HG02870 (cell line): ENCODE data around the gene NDUFAF5.

Experiments
- ATAC-seq: cut with Tn5 transposase; IDR thresholded peaks from one replicate; pipeline ENCODE4 v1.9.1; 2021; ENCODE audit warnings: mild to moderate bottlenecking, moderate library complexity; ENCODE audit not compliant: unreplicated experiment

The NDUFAF5 gene

GRCh38 chr20:13775867-13776266 is 9.0 kb upstream of the NDUFAF5 start:
- no peak for ATAC-seq

DNA sequence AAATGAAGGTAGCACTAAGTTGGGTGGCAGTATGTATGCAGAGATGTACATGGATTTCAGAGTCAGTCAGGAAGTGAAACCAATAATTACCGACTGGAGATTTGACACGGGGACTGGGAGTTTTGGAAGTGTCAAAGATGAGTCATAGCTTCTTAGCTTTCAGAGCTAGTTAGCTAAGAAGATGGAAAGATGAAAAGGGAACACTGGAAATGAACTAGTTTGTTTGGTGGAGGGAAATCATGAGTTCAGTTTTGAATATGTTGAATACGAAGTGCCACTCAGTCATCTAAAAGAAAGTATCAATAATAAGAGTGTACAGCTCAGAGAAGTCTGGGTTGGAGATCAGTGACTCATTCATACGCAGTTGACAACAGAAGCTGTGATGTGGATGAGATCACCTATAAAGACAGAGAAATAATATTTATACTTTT is 7.6 kb upstream of the NDUFAF5 start:
- no peak for ATAC-seq

DNA sequence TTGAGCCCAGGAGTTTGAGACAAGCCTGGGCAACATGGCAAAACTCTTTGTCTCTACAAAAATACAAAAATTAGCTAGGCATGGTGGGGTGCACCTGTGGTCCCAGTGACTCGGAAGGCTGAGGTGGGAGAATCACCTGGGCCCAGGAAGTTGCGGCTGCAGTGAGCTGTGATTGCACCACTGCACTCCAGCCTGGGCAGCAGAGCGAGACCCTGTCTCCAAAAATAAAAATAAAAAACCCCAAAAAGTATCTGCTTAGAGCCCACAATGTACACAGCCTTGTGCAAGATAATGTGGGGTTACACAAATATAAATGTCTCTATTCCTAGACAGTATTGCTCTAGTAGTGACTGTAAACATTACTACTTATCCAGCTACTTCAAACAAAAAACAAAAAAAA is 6.0 kb upstream of the NDUFAF5 start:
- ATAC-seq: peak; percentile 62

GRCh38 chr20:13783528-13783927 is 1.3 kb upstream of the NDUFAF5 start:
- ATAC-seq: no peak

DNA sequence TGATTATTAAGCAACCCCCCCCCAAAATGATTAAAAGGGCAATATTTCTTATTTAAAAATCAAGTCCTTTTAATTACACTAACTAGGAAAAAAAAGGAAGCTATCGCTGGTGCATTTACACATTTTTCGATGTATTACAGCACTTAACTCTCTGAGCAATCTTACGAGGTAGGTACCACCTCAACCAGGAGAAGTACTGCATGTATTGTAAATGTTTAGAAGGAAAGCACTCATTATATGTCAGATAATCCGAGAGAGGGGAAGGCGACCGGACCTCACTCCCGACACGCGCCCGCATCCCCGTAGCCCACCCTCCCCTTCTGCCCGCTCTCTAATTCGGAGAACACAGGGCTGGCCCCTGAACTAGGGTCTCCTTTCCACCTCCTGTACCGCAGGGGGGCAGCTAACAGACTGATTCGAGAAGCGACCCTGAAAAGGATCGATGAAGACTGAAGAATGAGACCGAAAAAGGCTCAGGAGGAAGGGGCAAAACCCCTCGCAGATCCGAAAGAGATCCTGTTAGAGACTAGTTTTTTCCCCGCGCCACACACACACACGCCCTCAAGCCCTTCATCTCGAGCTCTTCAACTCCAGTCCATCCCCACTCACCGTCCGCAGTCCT is 446 bp upstream of the NDUFAF5 start:
- peak; percentile 6 for ATAC-seq

GRCh38 chr20:13786143-13786828 is 1.5 kb downstream of the NDUFAF5 start:
- no peak for ATAC-seq

DNA sequence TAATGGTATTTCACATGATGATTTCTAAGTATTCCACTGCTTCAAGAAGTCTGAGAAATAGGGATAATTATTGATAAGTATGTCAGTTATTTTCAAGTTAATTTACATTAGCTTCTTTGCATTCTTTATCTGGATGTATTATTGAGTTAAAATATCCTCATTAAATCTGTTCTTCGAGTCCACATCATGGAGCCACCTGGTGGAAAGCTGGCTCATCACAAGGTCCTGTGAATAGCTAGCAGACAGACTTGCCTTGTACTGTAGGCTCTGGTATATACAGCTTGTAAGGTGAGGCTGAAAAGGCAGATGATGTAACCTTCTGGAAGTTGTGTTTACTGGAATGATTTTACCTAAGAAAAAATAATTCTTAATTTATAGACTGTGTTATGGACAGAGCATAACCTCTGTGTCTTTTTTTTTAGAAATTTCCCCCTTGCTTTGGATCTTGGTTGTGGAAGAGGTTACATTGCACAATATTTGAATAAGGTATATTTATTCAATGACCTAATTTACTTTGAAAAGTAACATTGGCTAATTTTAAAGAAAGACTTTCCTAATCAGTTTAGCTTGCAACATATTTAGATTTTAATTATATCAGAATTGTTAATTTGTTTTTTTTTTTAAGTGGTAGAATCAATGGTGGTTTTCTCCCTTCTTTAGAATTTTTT is 3.5 kb downstream of the NDUFAF5 start:
- ATAC-seq: peak; percentile 40

DNA sequence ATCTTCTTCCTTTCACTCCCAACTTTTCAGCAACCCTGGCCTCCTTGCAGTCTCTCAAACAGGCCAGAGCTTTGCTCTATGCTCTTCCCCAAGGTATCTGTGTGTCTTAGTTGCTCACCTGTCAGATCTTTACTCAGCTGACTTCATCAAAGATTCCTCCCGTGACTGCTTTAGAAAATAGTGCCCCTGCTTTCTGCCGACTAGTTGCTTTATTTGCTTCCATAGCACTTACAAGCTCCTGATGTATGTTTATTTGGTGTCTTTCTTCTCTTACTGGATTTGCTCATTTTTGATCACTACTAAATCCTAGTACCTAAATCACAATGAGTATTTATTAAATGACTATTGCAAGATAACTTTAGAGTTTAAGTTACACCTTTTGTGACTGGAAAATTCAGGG is 5.9 kb downstream of the NDUFAF5 start:
- no peak for ATAC-seq

DNA sequence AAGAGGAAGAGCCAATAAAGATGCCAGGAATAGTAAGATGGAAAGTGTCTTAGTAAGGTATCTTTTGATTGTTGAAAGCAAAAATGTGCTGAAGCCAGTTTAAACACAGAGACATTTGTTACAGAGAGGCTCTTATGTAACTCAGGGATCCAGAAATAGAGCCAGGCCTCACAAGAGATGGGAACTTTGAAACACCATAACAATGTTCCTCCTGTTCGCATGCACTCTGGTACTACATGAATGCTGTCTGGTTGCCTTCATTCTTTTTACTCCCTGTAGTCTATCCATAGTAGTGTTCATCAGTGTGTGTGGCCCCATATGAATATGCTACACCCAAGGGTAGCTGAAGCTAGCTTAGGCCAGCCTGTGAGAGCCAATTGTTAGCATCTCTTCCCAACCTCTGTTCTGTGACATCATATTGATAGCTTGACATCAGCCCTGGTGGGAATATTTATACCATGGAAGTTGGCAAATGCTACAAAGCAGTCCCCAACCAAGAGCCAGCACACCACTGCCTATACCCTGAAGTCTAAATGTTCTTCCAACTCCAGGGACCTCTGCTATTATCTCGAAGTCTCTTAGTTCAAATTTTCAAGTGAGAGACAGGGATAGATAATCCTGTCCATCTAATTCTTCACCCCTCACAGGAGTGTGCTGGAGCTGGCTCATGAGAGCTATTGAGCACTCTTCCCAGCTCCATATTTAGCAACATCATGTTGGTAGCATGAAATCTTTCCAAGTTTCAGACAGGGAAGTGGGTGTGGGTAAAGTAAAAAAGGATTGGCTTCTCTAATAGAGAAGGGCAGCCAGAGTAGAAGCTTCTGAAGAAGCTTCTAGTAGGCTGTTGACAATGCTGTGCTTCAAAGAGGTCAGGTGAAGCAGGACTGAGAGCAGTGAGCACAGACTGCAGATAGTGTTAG is 7.0 kb downstream of the NDUFAF5 start:
- no peak for ATAC-seq

- no peak for ATAC-seq
Observed at GRCh38 chr20:13793001-13793400, 8.2 kb downstream of the NDUFAF5 start.

GRCh38 chr20:13794667-13795066 is 9.8 kb downstream of the NDUFAF5 start:
- ATAC-seq: no peak

GRCh38 chr20:13799040-13799439 is 14.2 kb downstream of the NDUFAF5 start:
- ATAC-seq: no peak

DNA sequence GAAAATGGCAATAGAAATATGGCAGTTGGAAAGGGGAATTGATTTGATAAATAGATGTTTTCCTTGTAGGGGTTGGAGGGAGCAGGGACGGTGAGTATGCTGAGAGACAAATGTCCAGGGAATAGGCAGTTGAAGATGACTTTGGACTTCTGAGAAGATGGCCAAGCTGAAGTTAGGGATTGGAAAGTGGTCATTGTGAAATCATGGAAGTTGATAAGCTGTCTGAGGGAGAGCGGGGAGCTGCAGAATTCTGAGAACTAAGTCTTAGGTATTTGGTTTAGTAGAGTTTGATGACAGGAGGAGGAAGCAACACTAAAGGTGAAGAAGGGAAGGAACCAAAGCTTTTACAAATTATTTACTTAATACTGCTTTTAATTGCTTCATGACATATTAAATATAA is 15.1 kb downstream of the NDUFAF5 start:
- ATAC-seq: no peak

GRCh38 chr20:13800728-13801134 is 15.9 kb downstream of the NDUFAF5 start:
- ATAC-seq: no peak

- no peak for ATAC-seq
Observed at GRCh38 chr20:13809373-13809772, 24.5 kb downstream of the NDUFAF5 start.

- no peak for ATAC-seq
Observed at GRCh38 chr20:13809855-13810254, 25.0 kb downstream of the NDUFAF5 start.

- no peak for ATAC-seq
Observed at GRCh38 chr20:13810446-13810845, 25.6 kb downstream of the NDUFAF5 start.

GRCh38 chr20:13813910-13814309 is 29.1 kb downstream of the NDUFAF5 start:
- ATAC-seq: no peak

- no peak for ATAC-seq
Observed at GRCh38 chr20:13814672-13815071, 29.8 kb downstream of the NDUFAF5 start.

DNA sequence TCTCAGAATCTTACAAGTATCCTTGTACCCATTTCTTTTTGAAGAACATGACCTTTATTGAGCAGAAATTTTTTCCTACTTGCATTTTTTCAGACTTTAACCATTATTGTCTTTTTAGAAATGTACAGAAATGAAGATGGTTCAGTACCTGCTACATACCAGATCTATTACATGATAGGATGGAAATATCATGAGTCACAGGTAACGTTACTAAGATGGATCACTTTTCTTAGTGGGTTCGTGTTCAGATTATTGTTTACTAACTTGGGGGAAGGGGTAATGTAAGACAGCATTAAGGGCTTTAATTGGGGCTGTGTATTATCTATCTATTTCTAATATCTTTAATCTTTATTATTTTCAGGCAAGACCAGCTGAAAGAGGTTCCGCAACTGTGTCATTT is 31.9 kb downstream of the NDUFAF5 start:
- ATAC-seq: no peak

DNA sequence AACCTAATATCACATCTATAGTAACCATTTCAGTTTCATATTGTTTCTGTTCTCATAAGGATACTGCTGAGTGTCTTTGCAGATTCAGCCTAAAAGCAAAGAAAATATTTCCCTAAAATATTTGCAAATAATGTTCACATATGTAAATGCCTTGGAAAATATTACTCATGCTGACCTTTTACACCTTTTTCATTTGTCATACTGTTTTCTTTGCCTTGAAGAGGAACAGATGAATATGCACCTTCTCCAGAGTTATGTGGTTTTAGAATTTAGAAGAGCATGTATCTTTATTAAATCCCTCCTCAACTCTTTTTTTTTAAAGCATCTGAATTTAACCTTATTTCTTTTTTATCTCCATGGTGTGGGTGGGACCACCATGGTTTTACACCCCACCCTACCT is 32.5 kb downstream of the NDUFAF5 start:
- no peak for ATAC-seq
